NB4 (cell line): ENCODE results near the gene ZFAND3.

ENCODE experiments used
- MYC ChIP-seq: IDR thresholded peaks from 2 replicates; pipeline ENCODE4 v1.6.1; 2011; ENCODE audit warnings: low read depth, low read length
- POLR2A ChIP-seq: IDR thresholded peaks from 2 replicates; pipeline ENCODE4 v1.6.1; 2011; ENCODE audit warnings: mild to moderate bottlenecking; ENCODE audit not compliant: insufficient read length; ENCODE audit errors: extremely low read depth
- TF ChIP-seq, protein P1 (sequence below): IDR thresholded peaks from one replicate; pipeline ENCODE4 v1.5.1; 2012; ENCODE audit warnings: low read depth, low read length
- TF ChIP-seq, protein P2 (sequence below): IDR thresholded peaks from 2 replicates; pipeline ENCODE4 v1.6.1; 2011; ENCODE audit warnings: low read depth, low read length

DNA sequence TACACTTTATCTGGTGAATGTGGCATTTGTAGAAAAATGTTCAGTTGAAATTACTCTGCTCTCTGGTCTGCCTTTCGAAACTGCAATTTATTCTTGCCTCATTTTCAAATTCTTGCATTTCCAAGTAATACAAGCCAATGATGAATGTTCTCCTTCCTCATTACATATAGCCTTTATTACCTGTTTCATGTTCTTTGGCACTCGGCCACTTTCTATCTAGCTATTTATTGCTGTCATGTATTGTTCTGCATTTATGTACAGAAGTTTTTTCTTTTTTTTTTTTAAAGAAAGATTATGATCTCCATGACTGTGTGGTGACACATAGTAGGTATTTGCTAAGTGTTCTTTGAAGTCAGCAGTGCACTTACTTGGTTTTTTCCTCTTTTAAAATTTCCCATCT lies 261.4 kb downstream of the ZFAND3 start:
- TF ChIP-seq, protein P1, sequence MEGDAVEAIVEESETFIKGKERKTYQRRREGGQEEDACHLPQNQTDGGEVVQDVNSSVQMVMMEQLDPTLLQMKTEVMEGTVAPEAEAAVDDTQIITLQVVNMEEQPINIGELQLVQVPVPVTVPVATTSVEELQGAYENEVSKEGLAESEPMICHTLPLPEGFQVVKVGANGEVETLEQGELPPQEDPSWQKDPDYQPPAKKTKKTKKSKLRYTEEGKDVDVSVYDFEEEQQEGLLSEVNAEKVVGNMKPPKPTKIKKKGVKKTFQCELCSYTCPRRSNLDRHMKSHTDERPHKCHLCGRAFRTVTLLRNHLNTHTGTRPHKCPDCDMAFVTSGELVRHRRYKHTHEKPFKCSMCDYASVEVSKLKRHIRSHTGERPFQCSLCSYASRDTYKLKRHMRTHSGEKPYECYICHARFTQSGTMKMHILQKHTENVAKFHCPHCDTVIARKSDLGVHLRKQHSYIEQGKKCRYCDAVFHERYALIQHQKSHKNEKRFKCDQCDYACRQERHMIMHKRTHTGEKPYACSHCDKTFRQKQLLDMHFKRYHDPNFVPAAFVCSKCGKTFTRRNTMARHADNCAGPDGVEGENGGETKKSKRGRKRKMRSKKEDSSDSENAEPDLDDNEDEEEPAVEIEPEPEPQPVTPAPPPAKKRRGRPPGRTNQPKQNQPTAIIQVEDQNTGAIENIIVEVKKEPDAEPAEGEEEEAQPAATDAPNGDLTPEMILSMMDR: no peak
- TF ChIP-seq POLR2A: no peak
- TF ChIP-seq, protein P2, sequence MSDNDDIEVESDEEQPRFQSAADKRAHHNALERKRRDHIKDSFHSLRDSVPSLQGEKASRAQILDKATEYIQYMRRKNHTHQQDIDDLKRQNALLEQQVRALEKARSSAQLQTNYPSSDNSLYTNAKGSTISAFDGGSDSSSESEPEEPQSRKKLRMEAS: no peak
- no peak for TF ChIP-seq MYC
